Activated CD4-positive, alpha-beta T cell treated with anti-CD3 and anti-CD28 coated beads for 36 hours (primary cell): ENCODE measurements around the gene NADK. TPM values are rescaled to one million over a fixed set of nuclear protein-coding genes. Genes with fewer than 3 reads are reported as not detected.

ENCODE experiments used
- ATAC-seq: fragments of 200-7000 bp; cut with Tn5 transposase; one replicate; pipeline ENCODE4 v1.10.0; 2021; ENCODE audit warnings: mild to moderate bottlenecking, moderate library complexity
- CTCF ChIA-PET: fragments of 350-600 bp; sonication (Branson Sonifier 250); formaldehyde crosslinking; loops from one replicate; lab custom pipeline; 2021; ENCODE audit warnings: antibody characterized with exemption; lab: Charles Lee
- POLR2A ChIA-PET: fragments of 350-600 bp; sonication (Branson Sonifier 250); formaldehyde crosslinking; loops from one replicate; lab custom pipeline; 2021; ENCODE audit warnings: antibody characterized with exemption, inconsistent platforms; lab: Charles Lee
- DNase-seq: peaks from one replicate; pipeline ENCODE4 v3.0.0-alpha.2; 2020
- H3K27ac Mint-ChIP-seq: one replicate; pipeline ENCODE4 v1.8.0; 2021; ENCODE audit warnings: mixed read lengths
- H3K27me3 Mint-ChIP-seq: one replicate; pipeline ENCODE4 v1.8.0; 2021; ENCODE audit warnings: mixed read lengths
- H3K36me3 Mint-ChIP-seq: one replicate; pipeline ENCODE4 v1.8.0; 2021; ENCODE audit warnings: low read depth, mixed read lengths
- H3K4me1 Mint-ChIP-seq: one replicate; pipeline ENCODE4 v1.8.0; 2021; ENCODE audit warnings: mixed read lengths
- H3K4me3 Mint-ChIP-seq: one replicate; pipeline ENCODE4 v1.8.0; 2021; ENCODE audit warnings: mild to moderate bottlenecking, moderate library complexity, mixed read lengths
- H3K9me3 Mint-ChIP-seq: one replicate; pipeline ENCODE4 v1.8.0; 2021; ENCODE audit warnings: low read depth, mixed read lengths
- intact Hi-C, 2 experiments: fragments of 100-400 bp; cut with DNase I in 1 of 2; cut with micrococcal nuclease in 1 of 2; formaldehyde crosslinking; loops; one replicate each; pipeline versions ENCODE4 v1.14.2 to v1.15.1; 2022 to 2024; cut with DNase I, micrococcal nuclease
- total RNA-seq, 2 experiments: library from RNA; stranded (reverse); gene quantifications; one replicate each; pipeline ENCODE4 v1.2.3, GENCODE V29; 2021

NADK gene
- total RNA-seq, 2 experiments from 2014 or later = 53.1 to 56.2 TPM

DNA sequence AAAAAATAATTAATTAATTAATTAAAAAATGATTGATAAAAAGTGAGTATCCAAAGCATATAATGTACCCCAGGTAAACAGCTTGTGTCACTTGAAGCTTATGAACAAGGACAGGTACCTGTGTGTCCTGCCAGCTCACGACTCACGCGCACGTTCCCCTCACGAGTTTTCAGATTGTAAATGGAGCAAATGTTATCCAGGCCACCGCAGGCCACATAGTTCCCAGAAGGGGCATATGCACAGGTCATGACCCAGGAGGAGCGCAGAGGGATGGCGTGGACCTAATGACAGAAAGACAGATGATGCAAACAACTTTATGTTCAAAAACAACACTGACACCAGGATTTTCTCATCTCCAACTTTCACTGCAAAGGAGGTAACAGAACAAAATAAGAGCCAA lies 26.0 kb upstream of the NADK start:
- intact Hi-C loops = no loop called here
- no peak for ATAC-seq
- peaks cover 11% of the 10 kb centered on the region for H3K4me1 Mint-ChIP-seq
- H3K4me3 Mint-ChIP-seq = no peak overlapping the region
- peaks cover 42% of the 10 kb centered on the region for H3K36me3 Mint-ChIP-seq
- POLR2A ChIA-PET = no interaction called here
- no peaks in the 10 kb centered on the region for H3K27me3 Mint-ChIP-seq
- H3K27ac Mint-ChIP-seq = no peak overlapping the region
- H3K9me3 Mint-ChIP-seq = no peaks in the 10 kb centered on the region
- CTCF ChIA-PET = no interaction called here
- DNase-seq = no peak

GRCh38 chr1:1802871-1803270 lies 24.6 kb upstream of the NADK start:
- intact Hi-C loops = no loop called here
- ChIA-PET CTCF (interaction anchor here (1.4 to 1.5 kb wide), 2 partner anchors 103 to 106 kb away, joined by 3 to 4 read pairs; no protein-coding TSS in a partner anchor), POLR2A (no interaction called here)
- ATAC-seq (no peak), DNase-seq (no peak)
- Mint-ChIP-seq H3K27ac (no peak overlapping the region), H3K4me1 (peaks cover 11% of the 10 kb centered on the region), H3K36me3 (peaks cover 38% of the 10 kb centered on the region), H3K9me3 (no peaks in the 10 kb centered on the region), H3K27me3 (no peaks in the 10 kb centered on the region), H3K4me3 (no peak overlapping the region)

DNA sequence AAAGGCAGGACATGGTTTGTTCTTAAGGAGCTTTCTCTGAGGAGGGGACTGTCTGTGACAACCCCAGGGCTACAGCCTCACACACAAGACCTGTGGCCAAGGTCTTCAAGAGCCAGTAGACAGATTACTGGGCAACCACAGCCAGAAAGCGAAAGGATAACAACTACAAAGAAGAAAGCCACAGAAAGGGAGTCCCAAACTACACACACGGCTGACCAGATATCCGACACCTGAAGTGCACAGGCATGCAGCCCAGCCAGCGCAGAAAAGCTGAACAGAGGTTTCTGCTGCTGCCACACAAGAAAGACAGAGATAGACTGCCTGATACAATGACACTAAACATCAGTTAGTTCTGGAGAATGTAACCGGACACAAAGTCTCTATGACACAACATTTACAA lies 21.4 kb upstream of the NADK start:
- POLR2A ChIA-PET = no interaction called here
- ATAC-seq (no peak), DNase-seq (no peak)
- no peak overlapping the region for H3K4me3 Mint-ChIP-seq
- intact Hi-C loops = no loop called here
- peaks cover 48% of the 10 kb centered on the region for H3K36me3 Mint-ChIP-seq
- peak overlapping the region; percentile 63 for H3K27ac Mint-ChIP-seq
- no peaks in the 10 kb centered on the region for H3K9me3 Mint-ChIP-seq
- CTCF ChIA-PET = interaction anchor here (1.0 kb wide), 1 partner anchor 27 kb away, joined by 3 read pairs; no protein-coding TSS in a partner anchor
- peaks cover 11% of the 10 kb centered on the region for H3K4me1 Mint-ChIP-seq
- no peaks in the 10 kb centered on the region for H3K27me3 Mint-ChIP-seq

GRCh38 chr1:1797731-1798341 lies 19.6 kb upstream of the NADK start:
- no peak for DNase-seq
- peak overlapping the region; percentile 76 for H3K27ac Mint-ChIP-seq
- peaks cover 11% of the 10 kb centered on the region for H3K4me1 Mint-ChIP-seq
- H3K9me3 Mint-ChIP-seq = no peaks in the 10 kb centered on the region
- no peak overlapping the region for H3K4me3 Mint-ChIP-seq
- POLR2A ChIA-PET = no interaction called here
- intact Hi-C loops = no loop called here
- CTCF ChIA-PET = no interaction called here
- peak; percentile 47 for ATAC-seq
- H3K27me3 Mint-ChIP-seq = no peaks in the 10 kb centered on the region
- H3K36me3 Mint-ChIP-seq = peaks cover 44% of the 10 kb centered on the region

- DNase-seq (peak; percentile 24), ATAC-seq (no peak)
- no peaks in the 10 kb centered on the region for H3K27me3 Mint-ChIP-seq
- H3K36me3 Mint-ChIP-seq = peaks cover 46% of the 10 kb centered on the region
- no peaks in the 10 kb centered on the region for H3K9me3 Mint-ChIP-seq
- no peak overlapping the region for H3K27ac Mint-ChIP-seq
- CTCF ChIA-PET = interaction anchor here (1.2 kb wide), 1 partner anchor 229 kb away, joined by 3 read pairs; no protein-coding TSS in a partner anchor
- POLR2A ChIA-PET = no interaction called here
- peaks cover 7% of the 10 kb centered on the region for H3K4me1 Mint-ChIP-seq
- H3K4me3 Mint-ChIP-seq = no peak overlapping the region
- intact Hi-C loops = no loop called here
Measured at GRCh38 chr1:1796466-1796865, 18.2 kb upstream of the NADK start.

DNA sequence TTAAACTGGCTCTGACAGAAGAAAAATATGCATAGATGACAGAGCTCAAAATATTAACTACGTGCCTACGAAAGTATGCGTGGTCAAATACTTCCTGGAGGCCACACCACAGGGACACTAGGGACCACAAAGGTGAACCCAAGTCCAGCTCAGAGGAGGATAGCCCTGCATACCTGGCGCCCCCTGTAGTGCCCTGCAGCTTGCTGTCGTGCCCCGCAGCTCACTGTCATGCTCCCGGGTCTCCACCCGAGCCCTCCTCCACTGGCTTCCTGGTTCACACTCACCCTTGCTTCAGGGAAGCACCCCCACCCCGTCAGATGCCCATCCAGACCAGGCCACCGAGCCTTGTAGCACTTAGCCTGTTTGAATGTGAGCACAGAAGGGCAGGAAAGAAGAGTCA lies 16.7 kb upstream of the NADK start:
- peaks cover 7% of the 10 kb centered on the region for H3K4me1 Mint-ChIP-seq
- no peak for DNase-seq
- ATAC-seq = no peak
- H3K27ac Mint-ChIP-seq = no peak overlapping the region
- H3K9me3 Mint-ChIP-seq = no peaks in the 10 kb centered on the region
- peaks cover 42% of the 10 kb centered on the region for H3K36me3 Mint-ChIP-seq
- ChIA-PET POLR2A (no interaction called here), CTCF (interaction anchor here (1.1 to 1.2 kb wide), 2 partner anchors 38 to 231 kb away, joined by 3 read pairs; no protein-coding TSS in a partner anchor)
- intact Hi-C loops = no loop called here
- H3K4me3 Mint-ChIP-seq = no peak overlapping the region
- H3K27me3 Mint-ChIP-seq = no peaks in the 10 kb centered on the region

DNA sequence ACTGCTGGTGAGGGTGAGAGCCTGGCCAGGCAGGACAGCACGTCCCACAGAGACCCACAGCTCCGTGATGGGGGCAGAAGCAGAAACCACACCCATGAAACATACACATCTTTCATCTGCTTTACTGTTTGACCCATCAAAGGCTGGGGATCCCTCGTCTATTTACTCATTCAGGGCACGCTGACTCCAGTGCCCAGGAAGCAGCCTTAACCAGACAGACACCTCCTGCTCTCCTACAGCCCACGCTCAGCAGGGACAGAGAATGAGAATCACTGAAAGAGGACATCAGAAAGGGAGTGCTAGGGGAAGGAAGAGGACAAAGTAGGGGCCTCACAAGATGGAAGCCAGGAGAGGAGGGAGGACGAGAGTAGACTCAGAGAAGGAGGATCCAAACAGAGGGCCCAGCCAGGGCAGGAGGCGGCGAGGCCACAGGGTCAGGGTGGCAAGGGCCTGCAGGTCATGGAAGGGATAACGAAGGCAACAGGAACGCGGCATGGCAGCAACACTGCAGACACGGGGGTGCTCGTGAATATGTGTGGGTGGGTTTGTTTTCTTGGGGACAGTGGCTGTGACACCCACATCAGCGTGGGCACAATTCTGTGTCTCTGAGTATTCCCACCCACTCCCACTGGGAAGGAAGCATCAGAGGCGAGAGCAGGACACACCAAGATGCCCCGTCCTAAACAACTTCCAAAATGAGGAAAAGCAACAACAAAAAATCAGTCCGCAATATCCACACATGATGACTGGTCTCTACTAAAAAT lies 15.4 kb upstream of the NADK start:
- CTCF ChIA-PET = no interaction called here
- no peak overlapping the region for H3K4me3 Mint-ChIP-seq

GRCh38 chr1:1788646-1789431 lies 10.6 kb upstream of the NADK start:
- H3K4me1 Mint-ChIP-seq = no peaks in the 10 kb centered on the region
- POLR2A ChIA-PET = no interaction called here
- H3K27ac Mint-ChIP-seq = no peak overlapping the region
- no peak for ATAC-seq
- intact Hi-C loops = no loop called here
- H3K36me3 Mint-ChIP-seq = peaks cover 55% of the 10 kb centered on the region
- no peaks in the 10 kb centered on the region for H3K9me3 Mint-ChIP-seq
- H3K27me3 Mint-ChIP-seq = no peaks in the 10 kb centered on the region
- CTCF ChIA-PET = interaction anchor here (0.6 to 1.2 kb wide), 3 partner anchors 9 to 275 kb away, joined by 3 to 4 read pairs (median 4); no protein-coding TSS in a partner anchor
- H3K4me3 Mint-ChIP-seq = no peak overlapping the region
- DNase-seq = peak; percentile 56

More for the DNA sequence above, 15.4 kb upstream of the NADK start:
- peak overlapping the region; percentile 76 for H3K27ac Mint-ChIP-seq
- H3K4me1 Mint-ChIP-seq = peaks cover 4% of the 10 kb centered on the region
- ATAC-seq (no peak), DNase-seq (no peak)
- intact Hi-C loops = no loop called here
- peaks cover 46% of the 10 kb centered on the region for H3K36me3 Mint-ChIP-seq
- H3K9me3 Mint-ChIP-seq = no peaks in the 10 kb centered on the region
- H3K27me3 Mint-ChIP-seq = no peaks in the 10 kb centered on the region
- POLR2A ChIA-PET = no interaction called here

- ChIA-PET CTCF (interaction anchor here (0.6 to 1.2 kb wide), 2 partner anchors 8 to 276 kb away, joined by 3 to 4 read pairs; no protein-coding TSS in a partner anchor), POLR2A (interaction anchor here (0.7 kb wide), 1 partner anchor 11 kb away, joined by 3 read pairs; no protein-coding TSS in a partner anchor)
- DNase-seq (no peak), ATAC-seq (no peak)
- no peaks in the 10 kb centered on the region for H3K9me3 Mint-ChIP-seq
- peaks cover 2% of the 10 kb centered on the region for H3K4me1 Mint-ChIP-seq
- intact Hi-C loops = no loop called here
- H3K36me3 Mint-ChIP-seq = peaks cover 50% of the 10 kb centered on the region
- H3K27me3 Mint-ChIP-seq = no peaks in the 10 kb centered on the region
- no peak overlapping the region for H3K4me3 Mint-ChIP-seq
- H3K27ac Mint-ChIP-seq = no peak overlapping the region
Measured at GRCh38 chr1:1788136-1788535, 9.9 kb upstream of the NADK start.

- ATAC-seq (no peak), DNase-seq (no peak)
- H3K27ac Mint-ChIP-seq = peak overlapping the region; percentile 11
- no peaks in the 10 kb centered on the region for H3K9me3 Mint-ChIP-seq
- ChIA-PET CTCF (interaction anchor here (0.6 kb wide), 1 partner anchor 117 kb away, joined by 3 read pairs; no protein-coding TSS in a partner anchor), POLR2A (no interaction called here)
- no peak overlapping the region for H3K4me3 Mint-ChIP-seq
- no peaks in the 10 kb centered on the region for H3K27me3 Mint-ChIP-seq
- peaks cover 43% of the 10 kb centered on the region for H3K36me3 Mint-ChIP-seq
- intact Hi-C loops = no loop called here
- H3K4me1 Mint-ChIP-seq = peaks cover 8% of the 10 kb centered on the region
Measured at GRCh38 chr1:1786836-1787605, 8.8 kb upstream of the NADK start.

DNA sequence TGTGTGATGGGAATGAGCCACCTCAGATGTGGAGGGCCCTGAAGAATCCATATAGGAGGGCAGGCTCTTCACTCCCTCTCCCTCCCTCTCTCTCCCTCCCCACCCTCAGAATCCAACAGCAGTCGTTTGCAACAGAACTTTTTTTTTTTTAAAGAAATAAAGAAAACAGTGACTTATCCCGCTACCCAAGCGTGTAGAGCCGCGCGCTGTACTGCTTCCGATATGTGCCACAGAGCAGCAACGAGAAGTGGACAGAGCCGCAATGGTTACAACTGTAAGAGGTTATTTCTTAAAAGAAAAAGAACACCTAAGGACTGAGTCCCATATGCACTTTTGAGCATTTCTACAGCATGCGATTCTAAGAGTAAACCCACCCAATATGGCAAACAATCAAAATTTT lies 7.4 kb upstream of the NADK start:
- no peak overlapping the region for H3K27ac Mint-ChIP-seq
- intact Hi-C loops = no loop called here
- DNase-seq (no peak), ATAC-seq (no peak)
- H3K36me3 Mint-ChIP-seq = peaks cover 37% of the 10 kb centered on the region
- POLR2A ChIA-PET = no interaction called here
- H3K9me3 Mint-ChIP-seq = no peaks in the 10 kb centered on the region
- peaks cover 21% of the 10 kb centered on the region for H3K4me1 Mint-ChIP-seq
- no peaks in the 10 kb centered on the region for H3K27me3 Mint-ChIP-seq
- H3K4me3 Mint-ChIP-seq = no peak overlapping the region
- CTCF ChIA-PET = no interaction called here
